Fibroblast of the aortic adventitia (primary cell): ENCODE results near the gene MXD4. TPM values are rescaled to one million over a fixed set of nuclear protein-coding genes. Genes with fewer than 3 reads are reported as not detected.

Source experiments
- DNase-seq: peaks from one replicate; pipeline ENCODE4 v3.0.0-alpha.2; 2010; ENCODE audit warnings: low read depth
- H3K4me3 ChIP-seq: 2 replicates; pipeline ENCODE4 v1.5.1; 2011; ENCODE audit warnings: low read depth, mild to moderate bottlenecking, control low read depth, low read length, moderate library complexity
- total RNA-seq: library from RNA; depleted of rRNA; stranded (reverse); fragments of >200 nt; gene quantifications from 2 replicates; pipeline ENCODE4 v1.2.3, GENCODE V29; 2012; ENCODE audit warnings: low replicate concordance
- TF ChIP-seq, protein P1 (sequence below): IDR thresholded peaks from 2 replicates; pipeline ENCODE4 v1.5.1; 2011; ENCODE audit warnings: mild to moderate bottlenecking, low read length, control low read depth, inconsistent platforms; ENCODE audit not compliant: insufficient read depth

Gene MXD4
- total RNA-seq, 1 donor: 43.5 TPM

- no peak overlapping the region for H3K4me3 ChIP-seq
- TF ChIP-seq, protein P1, sequence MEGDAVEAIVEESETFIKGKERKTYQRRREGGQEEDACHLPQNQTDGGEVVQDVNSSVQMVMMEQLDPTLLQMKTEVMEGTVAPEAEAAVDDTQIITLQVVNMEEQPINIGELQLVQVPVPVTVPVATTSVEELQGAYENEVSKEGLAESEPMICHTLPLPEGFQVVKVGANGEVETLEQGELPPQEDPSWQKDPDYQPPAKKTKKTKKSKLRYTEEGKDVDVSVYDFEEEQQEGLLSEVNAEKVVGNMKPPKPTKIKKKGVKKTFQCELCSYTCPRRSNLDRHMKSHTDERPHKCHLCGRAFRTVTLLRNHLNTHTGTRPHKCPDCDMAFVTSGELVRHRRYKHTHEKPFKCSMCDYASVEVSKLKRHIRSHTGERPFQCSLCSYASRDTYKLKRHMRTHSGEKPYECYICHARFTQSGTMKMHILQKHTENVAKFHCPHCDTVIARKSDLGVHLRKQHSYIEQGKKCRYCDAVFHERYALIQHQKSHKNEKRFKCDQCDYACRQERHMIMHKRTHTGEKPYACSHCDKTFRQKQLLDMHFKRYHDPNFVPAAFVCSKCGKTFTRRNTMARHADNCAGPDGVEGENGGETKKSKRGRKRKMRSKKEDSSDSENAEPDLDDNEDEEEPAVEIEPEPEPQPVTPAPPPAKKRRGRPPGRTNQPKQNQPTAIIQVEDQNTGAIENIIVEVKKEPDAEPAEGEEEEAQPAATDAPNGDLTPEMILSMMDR: no peak
- DNase-seq: no peak
These were observed 30.1 kb upstream of the MXD4 start for GRCh38 chr4:2291705-2292645.

- TF ChIP-seq, protein P1: no peak
- DNase-seq: no peak
- no peak overlapping the region for H3K4me3 ChIP-seq
These were observed 29.2 kb upstream of the MXD4 start for GRCh38 chr4:2290974-2291704.

- no peak overlapping the region for H3K4me3 ChIP-seq
- TF ChIP-seq, protein P1: no peak
- DNase-seq: no peak
These were observed 28.6 kb upstream of the MXD4 start for GRCh38 chr4:2290488-2290887.

- no peak overlapping the region for H3K4me3 ChIP-seq
- DNase-seq: no peak
- TF ChIP-seq, protein P1: no peak
These were observed 28.0 kb upstream of the MXD4 start for GRCh38 chr4:2289955-2290333.

DNA sequence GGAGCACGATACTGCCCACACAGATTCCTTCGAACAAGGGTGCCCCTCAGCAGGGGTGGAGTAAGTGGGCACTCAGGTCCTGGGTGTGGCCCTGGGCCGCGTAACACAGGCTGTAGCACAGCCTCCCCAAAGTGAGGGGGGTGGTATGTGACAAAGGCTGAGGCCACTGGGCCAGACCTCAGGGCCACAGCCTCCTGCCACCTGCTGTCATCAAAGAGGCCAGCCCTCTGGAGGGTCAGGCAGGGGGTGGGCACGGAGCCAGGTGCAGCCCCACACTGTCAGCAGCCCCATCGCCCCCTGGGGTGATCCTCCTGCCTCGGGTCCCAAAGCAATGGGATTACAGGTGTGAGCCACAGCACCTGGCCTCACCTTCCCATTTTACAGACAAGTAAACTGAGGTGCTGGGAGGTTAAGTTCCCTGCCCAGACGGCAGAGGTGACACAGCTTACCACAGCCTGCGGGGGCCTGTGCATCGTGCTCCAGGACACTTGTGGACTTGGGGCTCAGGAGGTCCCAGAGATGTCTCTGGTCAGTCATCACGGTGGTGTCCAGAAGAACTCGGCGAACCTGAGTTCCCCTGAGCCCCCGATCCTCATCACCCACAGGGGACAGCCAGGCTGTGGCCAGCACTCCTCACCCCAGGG is 27.5 kb upstream of the MXD4 start:
- TF ChIP-seq, protein P1: no peak
- no peak for DNase-seq
- H3K4me3 ChIP-seq: no peak overlapping the region

DNA sequence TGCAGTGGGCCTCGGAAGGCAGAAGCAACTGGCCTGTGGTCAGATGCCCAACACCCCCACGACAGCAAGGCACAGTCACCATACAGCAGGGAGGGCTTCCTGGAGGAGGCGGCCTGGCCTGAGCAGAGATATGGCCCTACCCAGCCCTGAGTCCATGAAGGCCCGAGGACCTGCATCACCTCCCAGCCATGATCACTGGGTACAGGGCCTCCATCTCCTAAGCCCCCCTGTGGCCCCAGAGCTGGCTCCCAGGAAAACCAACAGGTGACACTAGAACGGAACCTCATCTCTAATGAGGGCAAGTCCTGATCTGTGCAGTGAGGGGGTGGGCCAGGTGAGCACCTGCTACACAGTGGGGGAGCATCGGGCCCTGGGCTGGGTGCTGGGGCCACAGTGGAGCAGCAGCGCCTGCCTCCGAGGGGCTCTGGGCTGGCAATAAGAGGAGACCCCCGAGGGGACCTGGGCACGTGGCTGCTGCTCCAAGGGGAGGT is 26.2 kb upstream of the MXD4 start:
- TF ChIP-seq, protein P1: no peak
- no peak overlapping the region for H3K4me3 ChIP-seq
- no peak for DNase-seq
